Measurements from ENCODE around the gene RPL38. TPM values are rescaled to one million over a fixed set of nuclear protein-coding genes. Genes with fewer than 3 reads are reported as not detected.

The RPL38 gene
- total and polyA plus RNA-seq, 2 donors (not counting 1 experiment from before 2014, with no cell fraction given): 1,185 to 3,018 TPM

- no peaks in the 10 kb centered on the region for H3K9me3 ChIP-seq (ENCODE audit: control insufficient read depth, insufficient read depth, low read depth, low read length)
- H2AFZ ChIP-seq (ENCODE audit: low read length): no peak overlapping the region
- no peak overlapping the region for H3K27ac ChIP-seq (ENCODE audit: insufficient read depth, low read length)
- no peak overlapping the region for H3K9ac ChIP-seq (ENCODE audit: insufficient read depth, low read length)
- H3K79me2 ChIP-seq (ENCODE audit: control insufficient read depth, insufficient read depth, low read length): no peaks in the 10 kb centered on the region
- DNase-seq (ENCODE audit: low read depth in 2 of 2): no peak
- no peaks in the 10 kb centered on the region for H3K36me3 ChIP-seq (ENCODE audit: control insufficient read depth, insufficient read depth, low read length)
- no peaks in the 10 kb centered on the region for H3K27me3 ChIP-seq (ENCODE audit: control insufficient read depth, insufficient read depth, low read length)
- H3K4me1 ChIP-seq (ENCODE audit: control insufficient read depth, extremely low read depth, insufficient read depth, low read length): no peaks in the 10 kb centered on the region
- H4K20me1 ChIP-seq (ENCODE audit: control insufficient read depth, extremely low read depth, insufficient read depth, low read length): no peaks in the 10 kb centered on the region
- TF ChIP-seq EZH2 (IDR thresholded peaks at IDR 0.05; ENCODE audit: low read length, missing control alignments): no peak
- TF ChIP-seq CTCF (conservative IDR thresholded peaks at IDR 0.05 in 1 of 2, IDR thresholded peaks at IDR 0.05 in 1 of 2; ENCODE audit: low read depth in 1 of 2, low read length in 2 of 2): no peak
- no peak overlapping the region for H3K4me2 ChIP-seq (ENCODE audit: extremely low read depth, insufficient read depth, low read length)
- no peak overlapping the region for H3K4me3 ChIP-seq (replicated peaks in 1 of 4; ENCODE audit: control extremely low read depth in 1 of 4, insufficient read depth in 1 of 4, low read depth in 3 of 4, low read length in 4 of 4)
These were observed 22.8 kb downstream of the RPL38 start for GRCh38 chr17:74226252-74226651.

- Histone ChIP-seq H3K4me2 (ENCODE audit: extremely low read depth, insufficient read depth, low read length) (no peak overlapping the region), H3K4me3 (replicated peaks in 1 of 4; ENCODE audit: control extremely low read depth in 1 of 4, insufficient read depth in 1 of 4, low read depth in 3 of 4, low read length in 4 of 4) (no peak overlapping the region), H3K79me2 (ENCODE audit: control insufficient read depth, insufficient read depth, low read length) (no peaks in the 10 kb centered on the region), H3K27ac (ENCODE audit: insufficient read depth, low read length) (no peak overlapping the region), H2AFZ (ENCODE audit: low read length) (no peak overlapping the region), H3K9me3 (ENCODE audit: control insufficient read depth, insufficient read depth, low read depth, low read length) (no peaks in the 10 kb centered on the region), H3K36me3 (ENCODE audit: control insufficient read depth, insufficient read depth, low read length) (no peaks in the 10 kb centered on the region), H3K9ac (ENCODE audit: insufficient read depth, low read length) (no peak overlapping the region), H4K20me1 (ENCODE audit: control insufficient read depth, extremely low read depth, insufficient read depth, low read length) (no peaks in the 10 kb centered on the region), H3K27me3 (ENCODE audit: control insufficient read depth, insufficient read depth, low read length) (no peaks in the 10 kb centered on the region), H3K4me1 (ENCODE audit: control insufficient read depth, extremely low read depth, insufficient read depth, low read length) (no peaks in the 10 kb centered on the region)
- no peak for DNase-seq (ENCODE audit: low read depth in 2 of 2)
- TF ChIP-seq EZH2 (IDR thresholded peaks at IDR 0.05; ENCODE audit: low read length, missing control alignments): no peak
- no peak for TF ChIP-seq CTCF (conservative IDR thresholded peaks at IDR 0.05 in 1 of 2, IDR thresholded peaks at IDR 0.05 in 1 of 2; ENCODE audit: low read depth in 1 of 2, low read length in 2 of 2)
These were observed 24.0 kb downstream of the RPL38 start for GRCh38 chr17:74227271-74228080.

DNA sequence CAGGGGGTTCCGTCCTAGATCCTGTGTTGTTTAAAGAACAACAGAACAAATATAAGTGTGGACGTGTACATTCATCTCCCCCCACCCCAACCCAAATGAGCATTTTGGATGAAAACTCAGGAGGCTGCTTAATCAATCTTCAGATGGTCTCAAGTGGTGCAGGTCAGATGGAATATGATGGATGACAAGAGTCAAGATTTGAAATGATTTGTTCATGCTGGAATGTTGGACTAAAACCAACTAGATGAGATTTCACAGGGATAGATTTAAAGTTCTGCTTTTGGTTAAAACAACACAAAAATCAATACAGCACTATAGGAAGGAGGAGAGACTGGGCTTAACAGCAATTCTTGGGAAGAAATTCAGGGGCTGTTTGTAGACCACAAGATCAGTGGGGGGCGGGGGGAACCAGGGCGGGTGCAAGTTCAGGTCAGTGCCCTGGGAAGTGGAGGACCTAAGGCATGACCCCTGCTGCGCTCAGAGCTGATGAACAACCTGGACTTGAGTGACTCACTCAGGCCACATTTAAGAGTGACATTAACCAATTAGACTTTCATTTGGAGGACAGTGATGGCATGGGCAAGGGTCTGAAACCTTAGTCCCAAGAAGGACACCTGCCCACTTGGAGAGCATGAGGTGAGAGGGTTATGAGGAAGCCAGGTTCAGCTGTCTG, 25.0 kb downstream of the RPL38 start:
- Histone ChIP-seq H3K36me3 (ENCODE audit: control insufficient read depth, insufficient read depth, low read length) (no peaks in the 10 kb centered on the region), H3K27me3 (ENCODE audit: control insufficient read depth, insufficient read depth, low read length) (no peaks in the 10 kb centered on the region)
- no peak for DNase-seq (ENCODE audit: low read depth in 2 of 2)

More for the DNA sequence above, 25.0 kb downstream of the RPL38 start:
- no peak overlapping the region for H3K27ac ChIP-seq (ENCODE audit: insufficient read depth, low read length)
- no peaks in the 10 kb centered on the region for H3K9me3 ChIP-seq (ENCODE audit: control insufficient read depth, insufficient read depth, low read depth, low read length)
- H3K4me2 ChIP-seq (ENCODE audit: extremely low read depth, insufficient read depth, low read length): no peak overlapping the region
- no peak overlapping the region for H2AFZ ChIP-seq (ENCODE audit: low read length)
- TF ChIP-seq CTCF (conservative IDR thresholded peaks at IDR 0.05 in 1 of 2, IDR thresholded peaks at IDR 0.05 in 1 of 2; ENCODE audit: low read depth in 1 of 2, low read length in 2 of 2): no peak
- TF ChIP-seq EZH2 (IDR thresholded peaks at IDR 0.05; ENCODE audit: low read length, missing control alignments): no peak
- no peaks in the 10 kb centered on the region for H3K4me1 ChIP-seq (ENCODE audit: control insufficient read depth, extremely low read depth, insufficient read depth, low read length)
- no peaks in the 10 kb centered on the region for H3K79me2 ChIP-seq (ENCODE audit: control insufficient read depth, insufficient read depth, low read length)
- H3K9ac ChIP-seq (ENCODE audit: insufficient read depth, low read length): no peak overlapping the region
- no peaks in the 10 kb centered on the region for H4K20me1 ChIP-seq (ENCODE audit: control insufficient read depth, extremely low read depth, insufficient read depth, low read length)
- no peak overlapping the region for H3K4me3 ChIP-seq (replicated peaks in 1 of 4; ENCODE audit: control extremely low read depth in 1 of 4, insufficient read depth in 1 of 4, low read depth in 3 of 4, low read length in 4 of 4)
